SK-N-SH treated with all-trans-retinoic acid at 6 μM for 48 hours (cell line): ENCODE measurements around the gene E2F2.

ENCODE experiments used
- ARNTL ChIP-seq: fragments of 450-650 bp; formaldehyde crosslinking; IDR thresholded peaks from 2 replicates; pipeline ENCODE4 v1.5.0; 2020; ENCODE audit warnings: low read depth, mild to moderate bottlenecking, moderate library complexity, borderline replicate concordance
- BACH2 ChIP-seq: fragments of 250-450 bp; sonication (Bioruptor Pico); IDR thresholded peaks from 2 replicates; pipeline ENCODE4 v1.9.0; 2021; ENCODE audit warnings: mild to moderate bottlenecking, borderline replicate concordance
- ISL1 ChIP-seq: fragments of 250-450 bp; sonication (Bioruptor Pico); IDR thresholded peaks from 2 replicates; pipeline ENCODE4 v2.1.2; 2022; ENCODE audit warnings: mild to moderate bottlenecking, moderate library complexity
- TOX ChIP-seq: fragments of 250-450 bp; sonication (Bioruptor Pico); IDR thresholded peaks from 2 replicates; pipeline ENCODE4 v1.8.0; 2021; ENCODE audit warnings: mild to moderate bottlenecking, moderate library complexity, borderline replicate concordance
- ZFP30 ChIP-seq: fragments of 450-650 bp; formaldehyde crosslinking; IDR thresholded peaks from 2 replicates; pipeline ENCODE4 v1.5.0; 2022; ENCODE audit warnings: mild to moderate bottlenecking, moderate library complexity
- TF ChIP-seq, protein P1 (sequence below): fragments of 250-450 bp; sonication (Bioruptor Pico); IDR thresholded peaks from 2 replicates; pipeline ENCODE4 v1.5.1; 2021; ENCODE audit warnings: mild to moderate bottlenecking, moderate library complexity
- TF ChIP-seq, protein P2 (sequence below): fragments of 250-450 bp; sonication (Bioruptor Pico); IDR thresholded peaks from 2 replicates; pipeline ENCODE4 v1.5.0; 2020; ENCODE audit warnings: mild to moderate bottlenecking, moderate library complexity

DNA sequence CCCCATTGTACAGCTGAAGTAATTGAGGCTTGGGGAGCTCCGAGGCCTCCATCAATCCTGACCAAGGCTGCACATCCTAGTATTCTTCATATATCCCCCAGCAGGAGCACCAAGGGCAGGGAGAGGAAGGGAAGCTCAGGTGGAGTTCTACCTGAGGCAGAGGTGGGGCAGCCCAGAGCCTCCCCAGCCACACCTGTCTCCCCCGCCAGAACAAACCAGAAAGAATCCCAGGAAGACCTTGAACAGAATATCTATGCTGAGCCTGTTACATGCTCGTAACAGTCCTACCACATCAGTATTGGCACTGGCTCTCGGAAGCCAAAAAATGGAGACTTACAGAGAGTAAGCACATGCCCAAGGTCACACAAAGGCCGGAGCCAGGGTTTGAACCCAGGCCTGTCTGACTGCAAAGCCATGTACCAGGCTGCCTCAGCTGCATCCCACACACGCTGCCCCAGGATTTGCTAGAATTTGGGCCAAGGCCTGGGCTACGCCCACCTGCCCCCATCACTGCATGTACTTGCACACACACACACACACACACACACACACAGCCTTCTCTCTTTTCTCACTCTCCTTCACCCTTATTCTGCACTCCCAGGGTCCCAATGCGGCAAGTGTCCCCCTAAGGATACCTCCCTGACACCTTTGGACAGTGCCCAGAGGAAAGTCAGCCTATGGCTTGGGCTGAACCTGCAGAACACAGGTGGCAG lies 4.5 kb downstream of the E2F2 start:
- TF ChIP-seq BACH2 (CRISPR knock-in tag) (no peak), ISL1 (no peak), TOX (CRISPR knock-in tag) (no peak), ARNTL (CRISPR knock-in tag) (no peak), ZFP30 (CRISPR knock-in tag) (no peak)
- TF ChIP-seq, protein P1, sequence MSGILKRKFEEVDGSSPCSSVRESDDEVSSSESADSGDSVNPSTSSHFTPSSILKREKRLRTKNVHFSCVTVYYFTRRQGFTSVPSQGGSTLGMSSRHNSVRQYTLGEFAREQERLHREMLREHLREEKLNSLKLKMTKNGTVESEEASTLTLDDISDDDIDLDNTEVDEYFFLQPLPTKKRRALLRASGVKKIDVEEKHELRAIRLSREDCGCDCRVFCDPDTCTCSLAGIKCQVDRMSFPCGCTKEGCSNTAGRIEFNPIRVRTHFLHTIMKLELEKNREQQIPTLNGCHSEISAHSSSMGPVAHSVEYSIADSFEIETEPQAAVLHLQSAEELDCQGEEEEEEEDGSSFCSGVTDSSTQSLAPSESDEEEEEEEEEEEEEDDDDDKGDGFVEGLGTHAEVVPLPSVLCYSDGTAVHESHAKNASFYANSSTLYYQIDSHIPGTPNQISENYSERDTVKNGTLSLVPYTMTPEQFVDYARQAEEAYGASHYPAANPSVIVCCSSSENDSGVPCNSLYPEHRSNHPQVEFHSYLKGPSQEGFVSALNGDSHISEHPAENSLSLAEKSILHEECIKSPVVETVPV = no peak
- TF ChIP-seq, protein P2, sequence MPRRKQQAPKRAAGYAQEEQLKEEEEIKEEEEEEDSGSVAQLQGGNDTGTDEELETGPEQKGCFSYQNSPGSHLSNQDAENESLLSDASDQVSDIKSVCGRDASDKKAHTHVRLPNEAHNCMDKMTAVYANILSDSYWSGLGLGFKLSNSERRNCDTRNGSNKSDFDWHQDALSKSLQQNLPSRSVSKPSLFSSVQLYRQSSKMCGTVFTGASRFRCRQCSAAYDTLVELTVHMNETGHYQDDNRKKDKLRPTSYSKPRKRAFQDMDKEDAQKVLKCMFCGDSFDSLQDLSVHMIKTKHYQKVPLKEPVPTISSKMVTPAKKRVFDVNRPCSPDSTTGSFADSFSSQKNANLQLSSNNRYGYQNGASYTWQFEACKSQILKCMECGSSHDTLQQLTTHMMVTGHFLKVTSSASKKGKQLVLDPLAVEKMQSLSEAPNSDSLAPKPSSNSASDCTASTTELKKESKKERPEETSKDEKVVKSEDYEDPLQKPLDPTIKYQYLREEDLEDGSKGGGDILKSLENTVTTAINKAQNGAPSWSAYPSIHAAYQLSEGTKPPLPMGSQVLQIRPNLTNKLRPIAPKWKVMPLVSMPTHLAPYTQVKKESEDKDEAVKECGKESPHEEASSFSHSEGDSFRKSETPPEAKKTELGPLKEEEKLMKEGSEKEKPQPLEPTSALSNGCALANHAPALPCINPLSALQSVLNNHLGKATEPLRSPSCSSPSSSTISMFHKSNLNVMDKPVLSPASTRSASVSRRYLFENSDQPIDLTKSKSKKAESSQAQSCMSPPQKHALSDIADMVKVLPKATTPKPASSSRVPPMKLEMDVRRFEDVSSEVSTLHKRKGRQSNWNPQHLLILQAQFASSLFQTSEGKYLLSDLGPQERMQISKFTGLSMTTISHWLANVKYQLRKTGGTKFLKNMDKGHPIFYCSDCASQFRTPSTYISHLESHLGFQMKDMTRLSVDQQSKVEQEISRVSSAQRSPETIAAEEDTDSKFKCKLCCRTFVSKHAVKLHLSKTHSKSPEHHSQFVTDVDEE (CRISPR knock-in tag) = no peak
